ENCODE results near the gene DLX3. TPM values are rescaled to one million over a fixed set of nuclear protein-coding genes. Genes with fewer than 3 reads are reported as not detected.
"Not testable (repeated sequence)": the region's sequence is repeated elsewhere in the genome, so short reads cannot be mapped to it uniquely, and the experiment has no call there.

The DLX3 gene
- under 1 TPM in 2 of 3 donors, not detected in 1; 0.44 to 0.98 TPM for total RNA-seq

DNA sequence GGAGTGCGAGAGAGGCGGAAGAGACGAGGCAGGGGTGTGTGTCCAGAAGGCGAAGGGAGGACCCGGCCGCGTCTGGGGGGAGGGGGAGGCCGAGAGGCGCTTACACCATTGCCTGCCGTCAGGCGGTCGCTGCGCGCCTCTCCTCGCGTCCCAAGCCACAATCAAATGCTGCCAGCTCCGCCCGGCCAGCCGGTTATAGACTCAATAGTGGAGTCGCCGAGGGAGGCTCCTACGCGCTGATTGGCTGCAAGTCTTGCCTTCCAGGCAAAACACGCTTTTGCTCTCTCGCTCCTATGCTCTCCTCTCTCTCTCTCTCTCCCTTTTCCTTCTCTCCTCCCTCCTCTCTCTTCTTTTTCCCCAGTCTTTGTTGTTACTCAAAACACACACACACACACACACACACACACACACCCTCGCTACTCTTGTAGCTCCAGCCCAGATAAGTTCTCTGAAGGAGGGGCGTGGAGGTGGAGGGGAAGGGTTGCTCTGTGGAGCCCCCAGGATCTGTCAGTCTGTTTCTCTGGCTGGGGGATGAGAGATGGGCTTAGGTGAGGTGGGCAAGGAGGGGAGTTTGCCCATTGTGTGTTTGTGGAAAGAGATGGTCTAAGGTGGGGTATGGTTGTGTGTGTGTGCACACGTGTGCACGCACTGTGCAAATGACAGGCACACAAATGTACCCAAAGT lies at the start of gene DLX3:
Gene DLX3 (minus strand): TSS at position 170 of the 684 bp plus-strand sequence. CDS start 226 bp downstream, outside the sequence.
- intact Hi-C loops (cut with DNase I; ENCODE audit: low total_unique reads): loop anchor here (1.0 to 10.0 kb wide), 2 partner anchors 132 to 440 kb away; no protein-coding TSS in a partner anchor
- Histone ChIP-seq H3K4me3 (peak within 1 kb of the TSS; percentile 36 to 75 (median 59)), H3K27me3 (peaks cover 0 to 17% of the 10 kb centered on the region in 2 donors), H3K36me3 (no peaks in the 10 kb centered on the region), H3K4me1 (peaks cover 0 to 9% of the 10 kb centered on the region in 2 donors), H3K9me3 (no peaks in the 10 kb centered on the region), H3K27ac (peak within 1 kb of the TSS in 1 of 2 donors; percentile 9)
- TF ChIP-seq POLR2AphosphoS5 (IDR thresholded peaks at IDR 0.05) (peak in 1 of 3 donors; percentile 34), POLR2A (IDR thresholded peaks at IDR 0.05) (peak; percentile 15)
- TF ChIP-seq, protein P1, sequence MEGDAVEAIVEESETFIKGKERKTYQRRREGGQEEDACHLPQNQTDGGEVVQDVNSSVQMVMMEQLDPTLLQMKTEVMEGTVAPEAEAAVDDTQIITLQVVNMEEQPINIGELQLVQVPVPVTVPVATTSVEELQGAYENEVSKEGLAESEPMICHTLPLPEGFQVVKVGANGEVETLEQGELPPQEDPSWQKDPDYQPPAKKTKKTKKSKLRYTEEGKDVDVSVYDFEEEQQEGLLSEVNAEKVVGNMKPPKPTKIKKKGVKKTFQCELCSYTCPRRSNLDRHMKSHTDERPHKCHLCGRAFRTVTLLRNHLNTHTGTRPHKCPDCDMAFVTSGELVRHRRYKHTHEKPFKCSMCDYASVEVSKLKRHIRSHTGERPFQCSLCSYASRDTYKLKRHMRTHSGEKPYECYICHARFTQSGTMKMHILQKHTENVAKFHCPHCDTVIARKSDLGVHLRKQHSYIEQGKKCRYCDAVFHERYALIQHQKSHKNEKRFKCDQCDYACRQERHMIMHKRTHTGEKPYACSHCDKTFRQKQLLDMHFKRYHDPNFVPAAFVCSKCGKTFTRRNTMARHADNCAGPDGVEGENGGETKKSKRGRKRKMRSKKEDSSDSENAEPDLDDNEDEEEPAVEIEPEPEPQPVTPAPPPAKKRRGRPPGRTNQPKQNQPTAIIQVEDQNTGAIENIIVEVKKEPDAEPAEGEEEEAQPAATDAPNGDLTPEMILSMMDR (IDR thresholded peaks at IDR 0.05): no peak
- DNase-seq (ENCODE audit: low spot score in 2 of 2): peak; percentile 84 to 90

DNA sequence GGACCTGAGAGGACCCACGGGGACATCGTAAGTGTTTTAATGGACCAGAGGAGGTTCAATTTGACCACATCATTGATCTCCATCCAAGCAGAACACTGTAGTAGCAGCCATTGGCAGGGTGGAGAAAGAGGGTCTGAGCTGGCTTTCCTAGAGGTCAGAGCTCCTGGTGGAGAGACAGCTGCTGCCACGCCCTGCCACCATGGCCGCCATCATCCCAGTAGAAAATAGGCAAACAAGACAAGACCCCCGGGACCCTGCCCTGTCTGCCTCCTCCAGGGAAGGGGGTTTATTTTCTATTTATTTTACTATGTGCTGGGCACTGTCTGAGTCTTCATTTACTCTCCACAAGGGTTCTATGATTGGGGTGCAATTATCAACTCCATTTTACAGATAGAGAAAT lies 49.5 kb upstream of the DLX3 start:
- TF ChIP-seq POLR2AphosphoS5 (IDR thresholded peaks at IDR 0.05) (no peak), POLR2A (IDR thresholded peaks at IDR 0.05) (no peak)
- TF ChIP-seq, protein P1 (IDR thresholded peaks at IDR 0.05): no peak

DNA sequence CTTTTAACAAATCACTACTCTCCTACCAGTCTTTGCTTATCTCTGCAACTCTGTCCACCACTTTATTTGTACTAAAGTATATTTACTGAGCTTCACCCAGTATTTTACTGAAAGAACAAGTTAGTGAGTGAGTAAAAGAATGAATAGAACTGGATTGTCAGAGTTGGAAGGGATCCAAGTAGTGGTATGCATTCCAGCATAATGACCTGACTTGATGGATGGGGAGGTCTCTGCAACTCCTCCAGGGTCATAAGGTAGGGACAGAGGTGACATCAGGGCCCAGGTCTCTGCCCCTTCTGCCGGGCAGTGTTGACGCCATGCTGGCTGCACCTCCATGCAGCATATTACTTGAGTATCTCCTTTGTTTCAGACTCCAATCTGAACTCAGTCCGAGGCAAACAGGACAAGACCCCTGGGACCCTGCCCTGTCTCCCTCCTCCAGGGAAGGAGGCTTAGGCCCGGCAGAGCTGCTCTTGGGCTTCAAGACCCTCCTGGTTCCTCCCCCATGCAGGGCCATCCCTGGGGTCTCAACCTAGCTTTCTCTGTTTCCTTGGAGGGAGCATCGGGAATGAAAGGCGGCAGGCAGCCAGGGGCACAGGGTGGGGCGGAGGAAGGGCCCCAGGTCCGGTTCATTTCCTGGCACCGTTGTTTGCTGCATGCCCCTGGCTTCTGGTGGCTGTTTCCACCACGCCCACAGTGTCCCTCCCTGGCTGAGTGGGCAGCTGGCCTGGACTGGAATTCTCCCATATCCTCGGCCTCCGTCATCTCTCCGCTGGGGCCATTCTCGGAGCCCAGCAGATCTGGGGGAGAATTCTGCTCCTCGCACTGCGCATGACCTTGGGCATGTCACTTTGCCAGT lies 48.5 kb upstream of the DLX3 start:
- DNase-seq (ENCODE audit: low spot score in 2 of 2): peak in 1 of 2 donors; percentile 52
- H3K4me3 ChIP-seq: no peak overlapping the region
- no peaks in the 10 kb centered on the region for H3K36me3 ChIP-seq
- no peaks in the 10 kb centered on the region for H3K4me1 ChIP-seq
- no peaks in the 10 kb centered on the region for H3K27me3 ChIP-seq
- no peak for TF ChIP-seq POLR2AphosphoS5 (IDR thresholded peaks at IDR 0.05)
- no peak for TF ChIP-seq POLR2A (IDR thresholded peaks at IDR 0.05)
- TF ChIP-seq, protein P1 (IDR thresholded peaks at IDR 0.05): no peak
- intact Hi-C loops (cut with DNase I; ENCODE audit: low total_unique reads): no loop called here
- peak overlapping the region in 1 of 2 donors; percentile 44 for H3K27ac ChIP-seq
- no peaks in the 10 kb centered on the region for H3K9me3 ChIP-seq

More for the DNA sequence above, 49.5 kb upstream of the DLX3 start:
- Histone ChIP-seq H3K9me3 (no peaks in the 10 kb centered on the region), H3K36me3 (no peaks in the 10 kb centered on the region), H3K27ac (no peak overlapping the region), H3K4me1 (no peaks in the 10 kb centered on the region), H3K4me3 (no peak overlapping the region), H3K27me3 (no peaks in the 10 kb centered on the region)
- intact Hi-C loops (cut with DNase I; ENCODE audit: low total_unique reads): no loop called here
- DNase-seq (ENCODE audit: low spot score in 2 of 2): no peak

DNA sequence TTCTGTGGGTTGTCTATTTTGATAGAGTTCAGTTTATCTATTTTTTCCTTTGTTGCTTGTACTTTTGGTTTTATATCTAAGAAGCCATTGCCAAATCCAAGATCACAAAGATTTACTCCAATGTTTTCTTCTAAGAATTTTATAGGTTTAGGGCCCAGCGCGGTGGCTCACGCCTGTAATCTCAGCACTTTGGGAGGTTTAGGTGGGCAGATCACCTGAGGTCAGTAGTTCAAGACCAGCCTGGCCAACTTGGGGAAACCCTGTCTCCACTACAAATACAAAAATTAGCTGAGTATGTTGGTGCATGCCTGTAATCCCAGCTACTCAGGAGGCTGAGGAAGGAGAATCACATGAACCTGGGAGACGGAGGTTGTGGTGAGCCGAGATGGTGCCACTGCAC lies 47.2 kb upstream of the DLX3 start:
- intact Hi-C loops (cut with DNase I; ENCODE audit: low total_unique reads): no loop called here
- Histone ChIP-seq H3K9me3 (no peaks in the 10 kb centered on the region), H3K4me1 (no peaks in the 10 kb centered on the region), H3K27ac (no peak overlapping the region), H3K27me3 (no peaks in the 10 kb centered on the region), H3K4me3 (no peak overlapping the region), H3K36me3 (no peaks in the 10 kb centered on the region)
- DNase-seq (ENCODE audit: low spot score in 2 of 2): no peak
- TF ChIP-seq POLR2A (IDR thresholded peaks at IDR 0.05): no peak
- TF ChIP-seq, protein P1 (IDR thresholded peaks at IDR 0.05): no peak
- TF ChIP-seq POLR2AphosphoS5 (IDR thresholded peaks at IDR 0.05): no peak

DNA sequence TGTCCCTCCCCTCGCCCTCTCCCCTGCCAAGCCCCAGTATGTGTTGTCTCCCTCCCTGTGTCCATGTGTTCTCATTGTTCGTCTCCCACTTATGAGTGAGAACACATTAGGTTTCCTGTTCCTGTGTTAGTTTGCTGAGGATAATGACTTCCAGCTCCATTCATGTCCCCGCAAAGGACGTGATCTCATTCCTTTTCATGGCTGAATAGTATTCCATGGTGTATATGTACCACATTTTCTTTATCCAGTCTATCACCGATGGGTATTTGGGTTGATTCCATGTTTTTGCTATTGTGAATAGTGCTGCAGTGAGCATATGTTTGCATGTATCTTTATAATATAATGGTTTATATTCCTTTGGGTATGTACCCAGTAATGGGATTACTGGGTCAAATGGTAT lies 45.5 kb upstream of the DLX3 start:
- DNase-seq (ENCODE audit: low spot score in 2 of 2); H3K4me1 ChIP-seq: not testable (repeated sequence)

More for the DNA sequence above, 45.5 kb upstream of the DLX3 start:
- H3K36me3 ChIP-seq; H3K27me3 ChIP-seq; H3K27ac ChIP-seq; H3K4me3 ChIP-seq; H3K9me3 ChIP-seq; intact Hi-C loops (cut with DNase I; ENCODE audit: low total_unique reads): not testable (repeated sequence)

Measured in breast epithelium (tissue), 4 donors.